H1 (cell line): ENCODE results near the gene LY6G5C.
A peak's percentile ranks its signal among the peaks of the same experiment; 100 is the strongest.

Experiments used
- CTCF ChIP-seq, 3 experiments: IDR thresholded peaks; 1 replicate in 2 of 3; 2 replicates in 1 of 3; pipeline versions ENCODE4 v1.5.1 to v1.6.1; 2011; ENCODE audit warnings: low read length in 3 of 3, mild to moderate bottlenecking in 3 of 3, inconsistent platforms in 2 of 3, low read depth in 1 of 3, moderate library complexity in 1 of 3; ENCODE audit not compliant: insufficient read depth in 1 of 3; ENCODE audit errors: control extremely low read depth in 1 of 3
- POLR2A ChIP-seq, 2 experiments: IDR thresholded peaks; 1 replicate in 1 of 2; 2 replicates in 1 of 2; pipeline ENCODE4 v1.6.1; 2011; ENCODE audit warnings: low read depth in 2 of 2, low read length in 2 of 2, mild to moderate bottlenecking in 2 of 2; ENCODE audit errors: control extremely low read depth in 1 of 2

GRCh38 chr6:31632279-31632946, 48.5 kb downstream of the LY6G5C start:
- TF ChIP-seq CTCF (IDR thresholded peaks at IDR 0.05; ENCODE audit: control extremely low read depth in 1 of 3, insufficient read depth in 1 of 3, low read depth in 1 of 3, low read length in 3 of 3) (no peak), POLR2A (IDR thresholded peaks at IDR 0.05; ENCODE audit: control extremely low read depth in 1 of 2, low read depth in 2 of 2, low read length in 2 of 2) (peak in 1 of 2 experiments; percentile 42; a peak in 1 of 3 replicates)
